HG03378 (cell line): ENCODE measurements around the gene PSME1.
A peak's percentile ranks its signal among the peaks of the same experiment; 100 is the strongest.

Experiments used
- ATAC-seq: cut with Tn5 transposase; IDR thresholded peaks from one replicate; pipeline ENCODE4 v1.9.1; 2021; ENCODE audit warnings: mild to moderate bottlenecking, moderate library complexity; ENCODE audit not compliant: unreplicated experiment

PSME1 gene

DNA sequence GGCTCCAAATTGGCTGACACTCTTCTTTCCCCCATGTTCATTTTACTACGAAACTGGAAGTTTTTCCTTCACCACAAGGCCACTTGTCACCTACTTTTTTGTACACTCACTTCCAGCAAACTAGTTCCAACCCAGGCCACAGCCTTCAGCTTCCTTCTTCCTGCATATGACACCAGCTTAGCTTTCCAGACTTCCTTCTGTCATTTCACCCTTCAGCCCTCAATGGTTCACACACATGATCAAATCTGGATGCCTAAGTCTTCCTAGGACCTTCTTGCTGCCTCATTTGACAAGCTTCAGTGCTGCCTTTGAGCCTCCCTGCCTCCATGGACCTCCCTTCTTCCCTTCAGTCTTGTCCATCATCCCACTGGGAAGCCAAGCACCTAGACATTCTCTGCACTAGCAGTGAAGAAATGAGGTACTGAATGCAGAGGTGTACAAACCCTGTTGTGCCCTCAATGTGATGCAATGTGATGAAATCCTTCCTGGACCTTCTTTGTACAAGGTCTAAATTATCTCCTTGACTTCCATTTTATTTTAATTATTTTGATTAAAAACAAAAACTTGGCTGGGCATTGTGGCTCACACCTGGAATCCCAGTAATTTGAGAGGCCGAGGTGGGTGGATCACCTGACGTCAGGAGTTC lies 31.6 kb downstream of the PSME1 start:
- ATAC-seq, result no peak

DNA sequence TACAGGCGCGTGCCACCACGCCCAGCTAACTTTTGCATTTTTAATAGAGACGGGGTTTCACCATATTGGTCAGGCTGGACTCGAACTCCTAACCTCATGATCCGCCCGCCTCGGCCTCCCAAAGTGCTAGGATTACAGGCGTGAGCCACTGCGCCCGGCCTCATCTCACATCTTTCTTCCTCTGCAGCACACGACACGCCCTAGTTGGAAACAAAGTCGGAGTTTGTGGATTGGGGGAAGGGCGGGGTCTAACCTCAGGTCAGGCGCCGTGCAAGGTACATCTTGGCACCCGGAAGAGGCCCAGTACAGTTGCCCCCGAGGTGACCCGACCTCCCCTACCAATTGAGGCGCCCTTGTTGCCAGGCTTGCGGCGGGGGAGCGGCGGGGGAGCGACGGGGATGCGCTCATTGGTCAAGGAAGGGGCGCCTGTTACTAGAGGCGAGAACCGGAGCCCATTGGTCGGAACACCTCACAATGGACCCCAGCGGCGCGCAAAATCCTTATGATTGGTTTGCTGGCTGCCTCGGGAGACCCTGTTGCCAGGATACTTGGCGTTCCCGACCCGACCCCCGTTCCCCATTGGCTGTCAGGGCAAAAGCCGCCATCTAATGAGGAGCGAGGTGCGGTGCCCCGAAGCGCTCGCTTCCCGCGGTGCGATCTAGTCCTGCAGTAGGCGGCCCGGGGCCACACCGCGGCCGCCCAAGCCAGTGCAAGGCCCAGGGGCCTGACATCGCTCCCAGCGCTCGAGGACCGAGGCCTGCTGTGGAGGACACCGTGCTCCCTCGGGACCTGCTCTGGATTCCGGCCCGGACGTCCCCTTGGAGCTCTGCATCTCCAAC lies 35.6 kb downstream of the PSME1 start, which contains the start of gene REC8:
Gene REC8 (plus strand): TSS at position 659 of the 839 bp plus-strand sequence. CDS start 473 bp downstream, outside the sequence.
- ATAC-seq, result peak; percentile 75

DNA sequence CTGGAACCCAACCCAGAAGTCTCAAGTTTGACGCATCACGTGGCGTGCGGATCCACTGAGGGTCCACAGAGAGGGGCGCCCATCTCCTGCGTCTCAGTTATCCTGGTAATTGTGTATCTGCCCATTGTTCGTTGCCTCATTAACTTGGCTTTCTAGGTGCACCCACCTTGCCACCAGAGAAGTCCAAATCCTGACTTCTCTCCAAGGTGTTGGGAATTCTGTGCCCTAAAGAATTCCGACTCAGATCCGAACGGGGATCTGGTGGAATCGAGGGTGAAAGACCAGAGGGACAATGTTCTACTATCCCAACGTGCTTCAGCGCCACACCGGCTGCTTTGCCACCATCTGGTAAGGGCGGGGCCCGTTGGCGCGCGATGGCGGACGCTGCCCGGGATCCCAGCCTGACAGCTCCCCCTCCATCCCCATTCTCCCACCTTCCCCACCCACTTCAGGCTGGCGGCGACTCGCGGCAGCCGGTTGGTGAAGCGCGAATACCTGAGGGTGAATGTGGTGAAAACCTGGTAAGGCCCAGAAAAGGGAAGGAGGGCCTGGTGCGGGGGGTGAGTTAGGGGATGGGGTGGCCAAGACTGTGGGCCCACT lies 36.4 kb downstream of the PSME1 start:
- no peak for ATAC-seq

DNA sequence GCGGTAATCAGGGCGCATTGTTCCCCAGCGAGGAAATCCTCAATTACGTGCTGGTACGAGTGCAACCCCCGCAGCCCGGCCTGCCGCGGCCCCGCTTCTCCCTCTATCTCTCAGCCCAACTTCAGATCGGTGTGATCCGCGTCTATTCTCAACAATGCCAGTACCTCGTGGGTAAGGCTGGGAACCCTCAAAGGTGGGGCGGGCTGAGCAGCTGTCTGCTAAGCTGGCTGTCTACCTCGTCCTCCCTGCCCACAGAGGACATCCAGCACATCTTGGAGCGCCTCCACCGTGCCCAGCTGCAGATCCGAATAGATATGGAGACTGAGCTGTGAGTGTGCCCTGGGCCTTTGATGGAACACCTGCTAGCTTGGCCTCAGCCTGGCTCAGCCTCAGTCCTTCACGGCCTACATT lies 36.9 kb downstream of the PSME1 start:
- ATAC-seq, result no peak

DNA sequence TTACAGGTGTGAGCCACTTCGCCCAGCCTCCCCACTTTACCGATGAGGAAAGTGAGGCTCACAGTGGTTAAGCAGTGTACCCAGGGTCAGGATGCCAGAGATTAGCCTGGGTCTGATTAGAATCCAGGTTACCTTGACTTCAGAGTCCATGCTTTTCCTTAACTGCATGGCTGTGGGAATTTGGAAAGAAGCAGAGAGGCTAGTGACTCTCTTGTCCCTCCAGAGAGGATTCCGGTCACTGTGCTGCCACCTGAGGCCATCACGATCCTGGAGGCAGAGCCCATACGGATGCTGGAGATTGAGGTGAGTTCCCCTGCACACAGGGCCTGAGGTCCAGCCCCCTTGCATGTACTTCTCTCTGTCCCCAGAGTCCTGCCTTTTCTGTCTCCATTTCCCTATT lies 40.6 kb downstream of the PSME1 start:
- no peak for ATAC-seq

DNA sequence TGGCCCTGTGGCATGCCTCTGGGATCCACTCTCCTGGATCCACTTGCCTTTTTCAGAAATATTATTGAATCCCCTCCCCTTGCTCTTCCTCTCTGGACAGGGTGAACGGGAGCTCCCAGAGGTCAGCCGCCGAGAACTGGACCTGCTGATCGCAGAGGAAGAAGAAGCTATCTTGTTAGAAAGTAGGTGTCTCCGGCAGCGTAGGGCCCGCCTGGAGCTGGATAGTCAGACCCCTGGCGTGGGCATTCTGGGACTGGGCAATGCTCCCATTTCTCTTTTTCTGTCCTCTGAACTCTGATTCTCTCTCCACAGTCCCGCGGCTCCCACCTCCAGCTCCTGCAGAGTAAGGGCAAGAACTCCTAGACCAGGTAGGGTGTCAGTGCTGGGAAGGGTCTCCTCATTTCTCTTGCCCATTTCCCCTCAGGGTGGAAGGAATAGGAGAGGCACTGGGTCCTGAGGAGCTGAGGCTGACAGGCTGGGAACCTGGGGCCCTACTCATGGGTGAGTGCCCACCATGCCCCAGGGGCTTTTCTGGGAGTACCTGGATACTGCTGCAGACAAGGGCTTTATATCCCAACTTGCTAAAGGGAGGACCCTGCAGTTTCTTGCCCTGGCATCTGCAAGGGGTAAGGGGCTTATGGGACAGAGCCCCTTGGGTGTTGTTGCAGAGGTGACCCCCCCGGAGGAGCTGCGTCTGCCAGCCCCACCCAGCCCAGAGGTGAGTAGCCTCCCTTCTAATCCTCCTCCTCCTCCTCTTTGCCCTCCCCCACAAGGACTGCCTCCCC lies 41.2 kb downstream of the PSME1 start:
- ATAC-seq, result no peak

DNA sequence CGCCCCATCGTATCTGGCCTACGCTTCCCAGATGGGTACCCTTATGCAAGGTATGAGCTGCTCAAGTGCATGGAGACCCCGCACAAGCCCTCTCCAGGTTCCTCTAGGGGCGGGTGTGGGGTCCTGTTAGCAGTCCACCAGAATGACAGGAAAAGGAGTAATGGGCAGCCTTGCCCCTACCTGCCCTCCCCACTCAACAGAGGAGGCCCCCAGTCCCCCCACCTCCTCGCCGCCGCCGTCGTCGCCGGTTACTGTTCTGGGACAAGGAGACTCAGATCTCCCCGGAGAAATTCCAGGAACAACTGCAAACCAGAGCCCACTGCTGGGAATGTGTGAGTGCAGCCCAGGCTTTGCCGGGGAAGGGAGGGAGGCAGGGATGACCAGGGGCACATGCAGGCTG lies 41.9 kb downstream of the PSME1 start:
- no peak for ATAC-seq

DNA sequence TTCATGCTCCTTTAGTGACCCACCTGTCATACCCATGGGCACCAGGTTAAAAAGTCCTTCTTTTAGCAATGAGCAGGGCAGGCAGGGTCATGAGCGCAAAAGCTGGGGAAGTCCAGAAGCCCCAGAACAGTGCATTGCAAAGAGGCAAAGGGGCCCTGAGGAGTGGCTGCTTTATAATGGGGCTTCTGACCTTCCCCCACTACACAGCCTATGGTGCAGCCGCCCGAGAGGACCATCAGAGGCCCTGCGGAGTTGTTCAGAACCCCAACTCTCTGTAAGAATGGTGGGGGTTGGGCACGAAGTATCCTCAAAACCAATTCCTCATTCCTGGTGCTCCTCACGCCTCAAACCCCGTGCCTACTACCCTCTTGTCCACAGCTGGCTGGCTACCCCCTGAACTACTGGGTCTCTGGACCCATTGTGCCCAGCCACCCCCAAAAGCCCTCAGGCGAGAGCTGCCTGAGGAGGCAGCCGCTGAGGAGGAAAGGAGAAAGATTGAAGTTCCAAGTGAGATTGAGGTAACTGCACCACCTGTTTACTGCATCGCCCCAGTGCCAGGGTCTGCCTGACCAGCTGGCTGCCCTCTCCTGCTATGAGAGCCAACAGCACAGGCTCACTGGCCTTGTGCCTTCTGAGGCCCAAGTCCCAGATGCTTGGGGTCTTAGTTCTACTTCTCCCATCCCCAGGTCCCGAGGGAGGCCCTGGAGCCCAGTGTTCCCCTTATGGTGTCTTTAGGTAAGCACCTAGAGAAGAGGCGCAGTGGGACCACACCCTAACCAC lies 42.6 kb downstream of the PSME1 start:
- ATAC-seq, result no peak

DNA sequence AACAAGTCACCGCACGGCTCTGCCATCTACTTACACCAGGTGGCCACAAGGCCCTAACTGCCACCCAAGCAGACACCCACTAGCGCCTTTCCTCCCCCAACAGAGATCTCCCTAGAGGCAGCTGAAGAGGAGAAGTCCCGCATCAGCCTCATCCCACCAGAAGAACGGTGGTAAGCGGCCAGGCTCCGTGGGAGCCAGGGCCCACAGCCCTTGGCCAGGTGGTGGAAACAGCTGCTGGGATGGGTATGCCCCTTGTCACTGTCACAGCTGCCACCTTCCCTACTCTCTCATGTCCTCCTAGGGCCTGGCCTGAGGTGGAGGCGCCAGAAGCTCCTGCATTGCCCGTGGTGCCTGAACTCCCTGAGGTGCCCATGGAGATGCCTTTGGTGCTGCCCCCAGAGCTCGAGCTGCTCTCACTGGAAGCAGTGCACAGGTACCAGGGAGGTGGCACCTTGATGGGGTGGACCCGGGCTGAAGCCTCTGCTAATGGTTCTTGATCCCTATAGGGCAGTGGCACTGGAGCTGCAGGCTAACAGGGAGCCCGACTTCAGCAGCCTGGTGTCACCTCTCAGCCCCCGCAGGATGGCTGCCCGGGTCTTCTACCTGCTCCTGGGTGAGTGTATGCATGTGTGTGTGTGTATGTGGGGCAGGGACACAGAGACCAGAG lies 43.4 kb downstream of the PSME1 start:
- ATAC-seq, result no peak

DNA sequence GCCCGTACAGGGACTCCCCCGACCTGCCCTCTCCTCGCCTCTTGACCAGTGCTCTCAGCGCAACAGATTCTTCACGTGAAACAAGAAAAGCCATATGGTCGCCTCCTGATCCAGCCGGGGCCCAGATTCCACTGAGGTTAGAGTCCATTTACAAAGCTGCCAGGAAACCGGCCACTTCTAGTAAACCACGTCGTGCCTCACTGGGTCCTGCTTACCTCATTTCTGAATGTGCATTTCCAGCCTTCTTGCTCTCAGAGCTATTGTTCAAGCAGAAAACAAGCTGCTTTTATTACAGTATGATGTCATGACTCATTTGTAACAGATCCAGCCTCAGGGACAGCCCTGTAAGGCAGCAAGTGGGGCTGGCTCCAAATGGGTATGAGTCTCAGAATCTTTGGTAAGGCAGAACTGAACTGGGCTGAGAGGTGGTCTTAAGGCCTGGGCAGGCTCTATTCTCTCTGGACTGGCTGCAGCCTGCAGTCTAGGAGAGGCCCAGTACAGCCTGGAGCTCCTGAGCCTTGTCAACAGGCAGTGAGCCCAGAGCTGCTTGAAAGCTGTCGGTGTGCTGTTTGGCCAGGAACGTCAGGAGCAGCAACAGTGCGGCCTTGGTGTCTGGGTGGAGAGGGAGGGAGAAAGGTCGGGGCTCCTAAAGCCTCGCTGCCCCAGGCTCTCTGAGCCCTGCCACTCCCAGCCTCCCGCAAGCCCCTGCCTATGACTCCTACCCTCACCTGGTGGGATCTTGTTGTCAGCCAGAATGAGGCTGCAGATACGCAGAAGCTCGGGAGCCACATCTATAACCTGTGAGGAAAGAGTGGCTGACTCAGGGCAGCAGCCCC lies 44.2 kb downstream of the PSME1 start:
- ATAC-seq, result no peak

DNA sequence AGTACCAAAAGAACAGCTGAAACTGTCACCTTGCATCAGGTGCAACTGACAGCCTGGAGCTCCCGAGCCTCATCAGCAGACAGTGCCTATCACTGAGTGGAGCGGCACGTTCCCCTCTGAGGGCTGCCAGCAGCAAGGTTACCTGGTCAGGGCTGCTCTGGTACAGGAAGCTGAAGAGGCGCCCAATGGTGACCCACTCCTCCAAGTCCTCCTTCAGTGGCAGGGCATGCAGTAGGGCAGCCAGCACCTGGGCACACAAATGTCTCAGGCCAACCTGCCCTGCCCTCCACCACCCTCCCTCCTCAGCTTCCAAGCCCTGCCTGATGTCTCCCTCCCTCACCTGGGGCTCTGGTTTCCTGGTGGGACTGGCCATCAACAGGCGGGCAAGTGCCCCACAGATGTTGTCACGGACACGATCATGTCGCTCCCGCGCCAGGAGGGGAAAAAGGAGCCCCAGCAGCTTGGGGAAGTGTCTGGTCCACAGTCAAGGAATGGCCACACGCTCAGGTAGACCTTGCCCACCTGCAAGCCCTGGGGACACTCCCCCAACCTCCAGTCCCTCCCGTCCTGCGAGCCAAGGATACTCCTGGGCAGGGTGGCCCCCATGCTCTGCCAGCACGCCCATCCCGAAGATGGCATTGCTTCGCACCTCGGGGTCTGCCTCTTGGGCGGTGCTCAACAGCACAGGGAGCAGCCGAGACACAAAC lies 45.5 kb downstream of the PSME1 start:
- ATAC-seq, result no peak

DNA sequence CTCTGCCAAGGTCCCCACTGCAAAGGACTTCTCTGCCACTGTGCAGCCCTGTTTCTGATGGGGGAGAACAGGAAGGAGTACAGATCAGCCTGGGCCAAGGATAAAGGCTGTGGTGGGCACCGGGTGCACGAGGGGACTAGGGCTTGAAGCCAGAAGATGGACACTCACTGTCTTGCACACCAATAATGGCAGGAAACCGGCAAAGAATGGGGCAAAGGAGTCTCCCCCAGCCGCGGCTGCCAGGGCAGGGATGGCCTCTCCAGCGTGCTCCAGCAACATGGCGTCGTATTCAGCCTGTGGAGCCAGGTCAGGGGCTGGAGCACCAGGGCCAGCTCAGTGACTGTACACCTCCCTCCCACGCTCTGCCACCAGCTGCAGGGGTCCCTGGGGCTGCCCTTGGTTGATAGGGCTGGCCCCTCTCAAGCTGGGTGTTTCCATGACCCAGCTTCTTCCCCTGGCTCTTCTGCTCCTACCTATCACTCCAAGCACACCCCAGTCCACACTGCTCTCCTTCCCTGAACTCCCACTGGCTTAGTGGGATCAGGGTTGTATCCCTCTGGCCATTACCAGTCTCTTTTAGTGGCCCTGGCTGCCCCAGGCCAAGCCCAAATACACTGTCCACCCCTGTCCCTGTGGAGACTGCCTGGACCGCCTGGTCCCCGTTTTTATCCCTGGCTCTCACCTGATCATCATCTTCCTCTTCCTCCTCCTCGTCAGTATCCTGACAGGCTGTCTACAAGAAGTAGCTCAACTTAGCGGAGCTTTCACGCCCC lies 46.3 kb downstream of the PSME1 start:
- ATAC-seq, result no peak

DNA sequence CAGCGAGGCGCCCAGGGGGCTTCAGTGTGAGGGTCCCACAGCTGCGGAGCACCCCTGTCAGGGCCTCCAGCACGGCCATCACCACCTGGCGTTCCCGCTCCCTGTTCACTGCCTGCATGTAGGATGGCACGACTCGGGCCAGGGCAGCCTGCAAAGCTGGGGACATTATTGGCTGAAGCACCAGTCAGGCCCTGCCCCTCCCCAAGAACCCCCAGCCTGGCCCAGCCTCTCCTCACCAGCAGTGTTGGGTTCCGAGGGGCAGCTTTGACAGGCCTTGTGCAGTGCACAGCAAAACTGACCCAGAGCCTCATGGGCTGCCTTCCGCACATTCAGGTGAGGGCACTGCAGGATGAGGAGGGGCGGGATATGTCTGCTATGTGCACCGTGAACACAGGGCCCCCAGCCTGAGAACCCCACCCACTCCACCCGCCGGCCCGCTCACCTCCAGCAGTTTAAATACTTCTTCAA lies 47.1 kb downstream of the PSME1 start:
- no peak for ATAC-seq

DNA sequence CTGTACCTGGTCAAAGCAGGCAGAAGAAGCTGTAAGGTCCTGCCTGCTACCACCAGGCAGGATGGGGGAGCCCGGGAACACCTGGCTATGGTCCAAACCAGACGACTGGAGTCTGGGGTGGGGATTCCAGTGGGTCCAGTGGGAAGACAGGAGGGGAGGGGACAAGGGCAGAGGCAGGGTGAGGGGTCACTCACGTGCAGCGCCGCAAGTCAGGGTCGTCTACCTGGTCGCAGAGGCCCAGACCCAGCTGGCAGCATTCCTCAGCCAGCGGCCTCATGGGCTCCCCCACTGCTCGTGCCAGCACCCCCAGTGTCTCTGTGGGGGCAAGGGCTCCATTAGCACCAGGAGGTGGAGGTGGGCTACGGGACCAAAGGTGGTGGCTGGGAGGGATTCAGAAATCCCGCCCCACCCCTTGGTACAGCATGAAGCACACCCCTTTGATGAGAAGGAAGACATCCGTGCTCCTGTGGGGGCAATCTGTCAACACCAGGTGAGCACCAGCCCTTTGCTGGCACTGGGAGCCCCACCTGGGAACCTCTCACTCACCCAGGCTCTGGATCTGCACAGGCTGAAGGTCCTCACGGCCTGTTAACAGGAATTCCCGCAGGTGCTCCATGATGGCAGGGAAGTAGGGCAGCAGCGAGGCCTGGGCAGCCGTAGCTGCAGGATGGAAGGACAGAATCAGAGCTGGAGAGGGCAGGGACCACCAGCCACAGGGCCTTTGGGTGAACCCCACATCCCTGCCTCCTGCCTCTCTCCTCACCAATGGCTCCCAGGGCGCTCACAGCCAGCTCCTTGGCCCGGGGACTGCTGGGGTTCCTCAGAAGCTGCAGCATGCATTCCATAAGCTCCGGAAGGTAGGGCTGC lies 48.3 kb downstream of the PSME1 start:
- ATAC-seq, result no peak

DNA sequence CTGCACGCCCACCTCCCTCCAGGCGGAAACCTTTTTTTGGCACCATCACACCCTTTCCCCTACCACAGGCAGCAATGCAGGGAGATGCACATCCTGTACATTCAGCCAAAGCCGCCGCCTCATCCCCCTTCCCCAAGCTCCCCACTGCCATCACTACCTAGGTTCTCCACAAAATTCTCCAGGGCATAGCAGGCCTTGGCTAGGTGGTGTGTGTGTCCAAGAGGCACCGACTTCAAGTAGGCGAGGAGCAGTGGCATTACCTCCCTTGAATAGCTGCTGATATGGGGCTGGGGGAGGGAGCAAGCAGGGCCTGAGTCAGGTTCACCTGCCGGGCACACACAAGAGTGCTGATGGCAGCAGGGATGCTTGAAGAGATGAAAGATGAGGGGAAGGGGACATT lies 49.0 kb downstream of the PSME1 start:
- no peak for ATAC-seq

DNA sequence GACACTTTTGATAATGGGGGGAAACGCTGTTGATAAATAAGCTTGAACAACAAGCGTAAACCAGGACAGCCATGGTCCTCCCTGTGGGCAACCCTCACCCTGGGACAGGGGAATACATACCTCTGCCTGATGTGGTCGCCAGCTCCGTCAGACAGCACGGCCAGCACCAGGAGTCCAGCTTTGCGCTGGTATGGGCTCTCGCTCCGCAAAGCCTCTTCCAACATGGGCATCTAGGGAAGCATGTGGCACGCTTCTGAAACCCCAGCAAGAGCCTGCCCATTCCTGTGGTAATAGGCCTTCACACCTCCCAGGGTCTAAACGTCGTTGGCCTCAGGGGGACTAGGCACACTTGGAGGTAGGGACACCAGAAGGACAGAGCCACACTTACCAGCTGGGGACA lies 49.7 kb downstream of the PSME1 start:
- ATAC-seq, result no peak
